Mucosa of stomach (tissue), 1 donor: ENCODE data around the gene CTSV.
"Not testable (repeated sequence)": the region's sequence is repeated elsewhere in the genome, so short reads cannot be mapped to it uniquely, and the experiment has no call there.

Experiments
- H3K27me3 ChIP-seq: one replicate; pipeline ENCODE4 v1.7.0; 2013; ENCODE audit warnings: mild to moderate bottlenecking, low read length; ENCODE audit not compliant: control insufficient read depth, insufficient read depth
- H3K36me3 ChIP-seq: one replicate; pipeline ENCODE4 v1.7.0; 2013; ENCODE audit warnings: low read length; ENCODE audit not compliant: control insufficient read depth, insufficient read depth
- H3K4me1 ChIP-seq: one replicate; pipeline ENCODE4 v1.7.0; 2013; ENCODE audit warnings: mild to moderate bottlenecking, low read length; ENCODE audit not compliant: control insufficient read depth, insufficient read depth
- H3K4me3 ChIP-seq: one replicate; pipeline ENCODE4 v1.7.0; 2013; ENCODE audit warnings: low read length
- H3K9ac ChIP-seq: one replicate; pipeline ENCODE4 v1.7.0; 2013; ENCODE audit warnings: mild to moderate bottlenecking, low read length, moderate library complexity
- H3K9me3 ChIP-seq: one replicate; pipeline ENCODE4 v1.7.0; 2013; ENCODE audit warnings: mild to moderate bottlenecking, low read length, moderate library complexity; ENCODE audit not compliant: control insufficient read depth
- donor health status: Pancreatic carcinoma.

Gene CTSV

GRCh38 chr9:97013151-97014132 is 25.5 kb downstream of the CTSV start:
- peak overlapping the region; percentile 50 for H3K9ac ChIP-seq
- H3K4me3 ChIP-seq: peak overlapping the region; percentile 46
- not testable (repeated sequence) for H3K4me1 ChIP-seq, H3K36me3 ChIP-seq, H3K9me3 ChIP-seq, H3K27me3 ChIP-seq

- H3K9me3 ChIP-seq, H3K4me3 ChIP-seq, H3K4me1 ChIP-seq, H3K27me3 ChIP-seq, H3K36me3 ChIP-seq: not testable (repeated sequence)
- H3K9ac ChIP-seq: peak overlapping the region; percentile 43
Measured at GRCh38 chr9:97012617-97013016, 26.3 kb downstream of the CTSV start.

- H3K27me3 ChIP-seq, H3K9me3 ChIP-seq, H3K9ac ChIP-seq, H3K4me3 ChIP-seq, H3K36me3 ChIP-seq, H3K4me1 ChIP-seq: not testable (repeated sequence)
Measured at GRCh38 chr9:97002195-97002594, 36.7 kb downstream of the CTSV start.

- not testable (repeated sequence) for H3K4me3 ChIP-seq, H3K9ac ChIP-seq, H3K36me3 ChIP-seq, H3K27me3 ChIP-seq, H3K9me3 ChIP-seq, H3K4me1 ChIP-seq
Measured at GRCh38 chr9:97001338-97001737, 37.6 kb downstream of the CTSV start.

GRCh38 chr9:97000139-97000787 is 38.7 kb downstream of the CTSV start:
- not testable (repeated sequence) for H3K36me3 ChIP-seq, H3K27me3 ChIP-seq, H3K9me3 ChIP-seq, H3K4me1 ChIP-seq, H3K4me3 ChIP-seq, H3K9ac ChIP-seq

GRCh38 chr9:96999733-97000132 is 39.2 kb downstream of the CTSV start:
- H3K9ac ChIP-seq, H3K4me1 ChIP-seq, H3K4me3 ChIP-seq, H3K36me3 ChIP-seq, H3K9me3 ChIP-seq, H3K27me3 ChIP-seq: not testable (repeated sequence)

GRCh38 chr9:96997009-96997701 is 41.8 kb downstream of the CTSV start:
- not testable (repeated sequence) for H3K36me3 ChIP-seq, H3K4me1 ChIP-seq, H3K9ac ChIP-seq

GRCh38 chr9:96994531-96995016 is 44.4 kb downstream of the CTSV start:
- not testable (repeated sequence) for H3K9me3 ChIP-seq, H3K4me3 ChIP-seq, H3K36me3 ChIP-seq, H3K4me1 ChIP-seq, H3K9ac ChIP-seq, H3K27me3 ChIP-seq

More at GRCh38 chr9:96997009-96997701, 41.8 kb downstream of the CTSV start:
- not testable (repeated sequence) for H3K4me3 ChIP-seq, H3K27me3 ChIP-seq, H3K9me3 ChIP-seq

- not testable (repeated sequence) for H3K4me3 ChIP-seq, H3K27me3 ChIP-seq, H3K9me3 ChIP-seq, H3K36me3 ChIP-seq, H3K4me1 ChIP-seq, H3K9ac ChIP-seq
Measured at GRCh38 chr9:96992303-96992702, 46.6 kb downstream of the CTSV start.

- not testable (repeated sequence) for H3K36me3 ChIP-seq, H3K9ac ChIP-seq, H3K27me3 ChIP-seq, H3K4me1 ChIP-seq, H3K9me3 ChIP-seq, H3K4me3 ChIP-seq
Measured at GRCh38 chr9:96989747-96990318, 49.1 kb downstream of the CTSV start.

GRCh38 chr9:96984887-96985286 is 54.1 kb downstream of the CTSV start:
- not testable (repeated sequence) for H3K27me3 ChIP-seq, H3K9ac ChIP-seq, H3K36me3 ChIP-seq, H3K4me3 ChIP-seq, H3K9me3 ChIP-seq, H3K4me1 ChIP-seq

GRCh38 chr9:96984139-96984538 is 54.8 kb downstream of the CTSV start:
- H3K9me3 ChIP-seq, H3K36me3 ChIP-seq, H3K9ac ChIP-seq, H3K27me3 ChIP-seq, H3K4me1 ChIP-seq, H3K4me3 ChIP-seq: not testable (repeated sequence)
